ENCODE measurements around the gene MED12L. TPM values are rescaled to one million over a fixed set of nuclear protein-coding genes. Genes with fewer than 3 reads are reported as not detected.

MED12L gene
- total RNA-seq, 1 donor from 2014 or later: 1.5 TPM

GRCh38 chr3:151256749-151257148 is 171.3 kb downstream of the MED12L start:
- DNase-seq: no peak

- DNase-seq: no peak
Observed at GRCh38 chr3:151259664-151260063, 174.2 kb downstream of the MED12L start.

- DNase-seq: peak; percentile 82
Observed at GRCh38 chr3:151262871-151263525, 177.5 kb downstream of the MED12L start.

GRCh38 chr3:151264605-151265004 is 179.1 kb downstream of the MED12L start:
- no peak for DNase-seq

GRCh38 chr3:151265166-151265565 is 179.7 kb downstream of the MED12L start:
- DNase-seq: no peak

- DNase-seq: peak; percentile 30
Observed at GRCh38 chr3:151265866-151266265, 180.4 kb downstream of the MED12L start.

- DNase-seq: no peak
Observed at GRCh38 chr3:151267066-151267465, 181.6 kb downstream of the MED12L start.

- DNase-seq: no peak
Observed at GRCh38 chr3:151268267-151269235, 183.1 kb downstream of the MED12L start.

- no peak for DNase-seq
Observed at GRCh38 chr3:151269631-151270030, 184.2 kb downstream of the MED12L start.

- no peak for DNase-seq
Observed at GRCh38 chr3:151275091-151275490, 189.6 kb downstream of the MED12L start.

- DNase-seq: no peak
Observed at GRCh38 chr3:151276038-151276686, 190.7 kb downstream of the MED12L start.

- no peak for DNase-seq
Observed at GRCh38 chr3:151276687-151277042, 191.2 kb downstream of the MED12L start.

GRCh38 chr3:151278230-151278629 is 192.8 kb downstream of the MED12L start, which contains the start of gene P2RY14:
P2RY14 (minus strand) TSS chr3:151278542; CDS start chr3:151214316, 64,226 bp downstream.
- DNase-seq: peak; percentile 7

- peak; percentile 62 for DNase-seq
Observed at GRCh38 chr3:151281671-151282324, 196.3 kb downstream of the MED12L start.

GRCh38 chr3:151282921-151283320 is 197.5 kb downstream of the MED12L start:
- peak; percentile 57 for DNase-seq

- DNase-seq: no peak
Observed at GRCh38 chr3:151283387-151283786, 197.9 kb downstream of the MED12L start.

GRCh38 chr3:151283907-151284461 is 198.5 kb downstream of the MED12L start:
- no peak for DNase-seq

- no peak for DNase-seq
Observed at GRCh38 chr3:151285940-151286339, 200.5 kb downstream of the MED12L start.

GRCh38 chr3:151289445-151289844 is 204.0 kb downstream of the MED12L start:
- no peak for DNase-seq

- no peak for DNase-seq
Observed at GRCh38 chr3:151290673-151291072, 205.2 kb downstream of the MED12L start.

GRCh38 chr3:151293127-151293526 is 207.7 kb downstream of the MED12L start:
- DNase-seq: no peak

- no peak for DNase-seq
Observed at GRCh38 chr3:151296226-151296625, 210.8 kb downstream of the MED12L start.

Measured in skin of body (tissue), 2 donors.